Panc1 (cell line): ENCODE data around the gene MINK1. TPM values are rescaled to one million over a fixed set of nuclear protein-coding genes. Genes with fewer than 3 reads are reported as not detected.

Source experiments
- ATAC-seq: fragments of 200-7000 bp; cut with Tn5 transposase; 2 replicates; pipeline ENCODE4 v1.9.1; 2020; ENCODE audit warnings: mild to moderate bottlenecking, moderate library complexity
- BruUV-seq: library from RNA; stranded (reverse); fragments of 400-500 nt; replicated peaks from 2 replicates; lab custom pipeline; 2021; lab: Mats Ljungman, UMichigan
- CTCF ChIA-PET: fragments of 300-600 bp; sonication (Branson Sonifier 250); formaldehyde crosslinking; loops from one replicate; lab custom pipeline; 2022; ENCODE audit warnings: antibody characterized with exemption; lab: Charles Lee
- POLR2A ChIA-PET: fragments of 300-600 bp; sonication (Branson Sonifier 250); formaldehyde crosslinking; loops from one replicate; lab custom pipeline; 2022; ENCODE audit warnings: antibody characterized with exemption; lab: Charles Lee
- DNase-seq: peaks from one replicate; pipeline ENCODE4 v3.0.0-alpha.2; 2010; ENCODE audit warnings: low read depth, low spot score
- H3K27ac ChIP-seq: 2 replicates; pipeline ENCODE4 v1.5.1; 2011; ENCODE audit warnings: mild to moderate bottlenecking, low read length, inconsistent platforms
- H3K27me3 ChIP-seq: fragments of 200-500 bp; sonication (Bioruptor generic); 2 replicates; pipeline ENCODE4 v1.6.0; 2014; ENCODE audit warnings: low read length, inconsistent platforms; ENCODE audit not compliant: control insufficient read depth, insufficient read depth
- H3K36me3 ChIP-seq: fragments of 200-500 bp; sonication (Bioruptor generic); 2 replicates; pipeline ENCODE4 v1.5.1; 2014; ENCODE audit warnings: inconsistent platforms, mild to moderate bottlenecking, low read length, moderate library complexity; ENCODE audit not compliant: control insufficient read depth, insufficient read depth
- H3K4me1 ChIP-seq: 2 replicates; pipeline ENCODE4 v1.5.1; 2011; ENCODE audit warnings: inconsistent platforms, mild to moderate bottlenecking, low read length, moderate library complexity; ENCODE audit not compliant: control insufficient read depth, insufficient read depth
- H3K4me3 ChIP-seq, 2 experiments: 2 replicates each; pipeline ENCODE4 v1.5.1; 2011 to 2012; ENCODE audit warnings: low read depth in 2 of 2, low read length in 2 of 2, mild to moderate bottlenecking in 2 of 2, inconsistent platforms in 1 of 2, moderate library complexity in 1 of 2
- H3K9me3 ChIP-seq: fragments of 200-500 bp; sonication (Bioruptor generic); 2 replicates; pipeline ENCODE4 v1.5.1; 2014; ENCODE audit warnings: low read depth, mild to moderate bottlenecking, inconsistent platforms, low read length, moderate library complexity; ENCODE audit not compliant: control insufficient read depth, insufficient read depth
- CTCF ChIP-seq: fragments of 450-650 bp; IDR thresholded peaks from 2 replicates; pipeline ENCODE4 v1.5.1; 2017; ENCODE audit warnings: mild to moderate bottlenecking
- POLR2AphosphoS5 ChIP-seq: IDR thresholded peaks from 2 replicates; pipeline ENCODE4 v1.6.1; 2012; ENCODE audit warnings: mild to moderate bottlenecking, low read depth, low read length, moderate library complexity
- REST ChIP-seq, 2 experiments: IDR thresholded peaks; 2 replicates each; pipeline ENCODE4 v1.6.1; 2011 to 2012; ENCODE audit warnings: low read depth in 2 of 2, control low read depth in 1 of 2, low read length in 1 of 2, mild to moderate bottlenecking in 1 of 2, moderate library complexity in 1 of 2; ENCODE audit not compliant: insufficient read depth in 1 of 2
- SIN3A ChIP-seq: IDR thresholded peaks from 2 replicates; pipeline ENCODE4 v1.6.1; 2012; ENCODE audit warnings: low read depth, mild to moderate bottlenecking, low read length, moderate library complexity, borderline replicate concordance; ENCODE audit not compliant: insufficient read depth
- TCF7L2 ChIP-seq: IDR thresholded peaks from 2 replicates; pipeline ENCODE4 v1.6.1; 2011; ENCODE audit warnings: mild to moderate bottlenecking, low read depth, low read length, inconsistent platforms
- in situ Hi-C: cut with HindIII; loops from 2 replicates; pipeline ENCODE4 v1.10.0; 2016; ENCODE audit warnings: low sequenced_read_pairs, low pct_unique_long_range_greater_than_20kb
- intact Hi-C: fragments of 100-400 bp; cut with micrococcal nuclease; formaldehyde crosslinking; loops from one replicate; pipeline ENCODE4 v1.10.0; 2022; ENCODE audit not compliant: unreplicated experiment
- total RNA-seq: library from RNA; stranded (reverse); gene quantifications from one replicate; pipeline ENCODE4 v1.2.1, GENCODE V29; 2021; ENCODE audit not compliant: unreplicated experiment

Gene MINK1
- total RNA-seq, 1 experiment from 2014 or later, result 78.2 TPM

GRCh38 chr17:4881761-4882555 is 48.8 kb downstream of the MINK1 start:
- TF ChIP-seq TCF7L2 (no peak), CTCF (peak; percentile 95)
- intact Hi-C loops, result loop anchor here (5.0 kb wide), 1 partner anchor 95 kb away; the partner anchor contains the start of genes GLTPD2 and VMO1
- in situ Hi-C loops, result no loop called here
- Histone ChIP-seq H3K4me1 (no peaks in the 10 kb centered on the region), H3K27me3 (no peaks in the 10 kb centered on the region), H3K27ac (no peak overlapping the region), H3K36me3 (peaks cover 5% of the 10 kb centered on the region; the same call in 1 of the 2 replicates), H3K4me3 (no peak overlapping the region), H3K9me3 (no peaks in the 10 kb centered on the region)
- DNase-seq, result peak; percentile 42
- ChIA-PET CTCF (no interaction called here), POLR2A (no interaction called here)
- peak; percentile 86 for ATAC-seq
- BruUV-seq, result no TSS peak

GRCh38 chr17:4884489-4884888 is 51.3 kb downstream of the MINK1 start:
- H3K4me1 ChIP-seq, result no peaks in the 10 kb centered on the region
- ATAC-seq (no peak), DNase-seq (no peak)
- H3K27me3 ChIP-seq, result no peaks in the 10 kb centered on the region
- in situ Hi-C loops (no loop called here), intact Hi-C loops (loop anchor here (5.0 kb wide), 1 partner anchor 97 kb away; the partner anchor contains the start of genes GLTPD2 and VMO1)
- no TSS peak for BruUV-seq
- no peak overlapping the region for H3K27ac ChIP-seq
- CTCF ChIA-PET, result no interaction called here
- no peak overlapping the region for H3K4me3 ChIP-seq
- peaks cover 5% of the 10 kb centered on the region; the same call in 1 of the 2 replicates for H3K36me3 ChIP-seq
- no peak for TF ChIP-seq CTCF
- no peak for TF ChIP-seq REST (IDR thresholded peaks at IDR 0.05; ENCODE audit: insufficient read depth in 1 of 2, low read depth in 2 of 2, low read length in 1 of 2)
- TF ChIP-seq TCF7L2, result no peak
- no peak for TF ChIP-seq POLR2AphosphoS5
- no peak for TF ChIP-seq SIN3A
- POLR2A ChIA-PET, result no interaction called here
- no peaks in the 10 kb centered on the region for H3K9me3 ChIP-seq
